ENCODE data around the gene TGFA.

TGFA gene

GRCh38 chr2:70456585-70457495 lies 96.8 kb downstream of the TGFA start:
- DNase-seq (ENCODE audit: low read depth): no peak
- H3K4me3 ChIP-seq (ENCODE audit: low read length): no peak overlapping the region
- TF ChIP-seq, protein P1, sequence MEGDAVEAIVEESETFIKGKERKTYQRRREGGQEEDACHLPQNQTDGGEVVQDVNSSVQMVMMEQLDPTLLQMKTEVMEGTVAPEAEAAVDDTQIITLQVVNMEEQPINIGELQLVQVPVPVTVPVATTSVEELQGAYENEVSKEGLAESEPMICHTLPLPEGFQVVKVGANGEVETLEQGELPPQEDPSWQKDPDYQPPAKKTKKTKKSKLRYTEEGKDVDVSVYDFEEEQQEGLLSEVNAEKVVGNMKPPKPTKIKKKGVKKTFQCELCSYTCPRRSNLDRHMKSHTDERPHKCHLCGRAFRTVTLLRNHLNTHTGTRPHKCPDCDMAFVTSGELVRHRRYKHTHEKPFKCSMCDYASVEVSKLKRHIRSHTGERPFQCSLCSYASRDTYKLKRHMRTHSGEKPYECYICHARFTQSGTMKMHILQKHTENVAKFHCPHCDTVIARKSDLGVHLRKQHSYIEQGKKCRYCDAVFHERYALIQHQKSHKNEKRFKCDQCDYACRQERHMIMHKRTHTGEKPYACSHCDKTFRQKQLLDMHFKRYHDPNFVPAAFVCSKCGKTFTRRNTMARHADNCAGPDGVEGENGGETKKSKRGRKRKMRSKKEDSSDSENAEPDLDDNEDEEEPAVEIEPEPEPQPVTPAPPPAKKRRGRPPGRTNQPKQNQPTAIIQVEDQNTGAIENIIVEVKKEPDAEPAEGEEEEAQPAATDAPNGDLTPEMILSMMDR (IDR thresholded peaks at IDR 0.05; ENCODE audit: insufficient read depth, low read depth, low read length, missing control alignments): no peak

DNA sequence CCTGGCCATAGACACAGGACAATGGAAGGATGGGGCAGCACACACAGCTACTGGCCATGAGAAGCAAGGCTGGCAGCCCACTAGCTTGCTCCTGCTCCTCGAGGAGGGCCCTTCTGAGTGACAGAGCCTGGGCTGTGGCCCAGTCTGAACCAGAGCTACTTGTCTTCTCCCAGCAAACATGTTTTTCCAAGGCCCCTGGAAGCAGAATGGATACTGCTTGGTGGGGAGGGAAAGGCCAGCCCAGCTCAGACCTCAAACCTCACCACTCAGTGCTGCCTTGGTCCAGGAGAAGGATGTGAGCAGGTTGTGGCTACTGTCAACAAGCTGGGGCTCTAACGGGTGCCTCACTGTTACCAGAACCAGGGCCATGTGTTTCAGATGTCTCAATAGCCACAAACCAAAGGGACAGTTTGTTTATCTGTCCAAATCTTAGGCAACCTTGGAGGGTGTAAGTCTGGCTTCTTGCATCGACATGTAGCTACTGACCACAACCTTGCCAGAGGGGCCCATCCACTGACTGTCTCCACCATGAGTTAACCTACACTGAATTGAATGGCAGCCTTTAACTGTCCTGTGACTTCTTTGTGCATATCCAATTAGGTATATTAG lies 98.6 kb downstream of the TGFA start:
- DNase-seq (ENCODE audit: low read depth): no peak
- no peak overlapping the region for H3K4me3 ChIP-seq (ENCODE audit: low read length)
- TF ChIP-seq, protein P1 (IDR thresholded peaks at IDR 0.05; ENCODE audit: insufficient read depth, low read depth, low read length, missing control alignments): no peak

GRCh38 chr2:70450641-70451250 lies 102.9 kb downstream of the TGFA start:
- no peak for DNase-seq (ENCODE audit: low read depth)
- TF ChIP-seq, protein P1 (IDR thresholded peaks at IDR 0.05; ENCODE audit: insufficient read depth, low read depth, low read length, missing control alignments): no peak
- H3K4me3 ChIP-seq (ENCODE audit: low read length): no peak overlapping the region

- no peak for DNase-seq (ENCODE audit: low read depth)
- TF ChIP-seq, protein P1 (IDR thresholded peaks at IDR 0.05; ENCODE audit: insufficient read depth, low read depth, low read length, missing control alignments): no peak
- no peak overlapping the region for H3K4me3 ChIP-seq (ENCODE audit: low read length)
These were observed 105.6 kb downstream of the TGFA start for GRCh38 chr2:70448041-70448440.

DNA sequence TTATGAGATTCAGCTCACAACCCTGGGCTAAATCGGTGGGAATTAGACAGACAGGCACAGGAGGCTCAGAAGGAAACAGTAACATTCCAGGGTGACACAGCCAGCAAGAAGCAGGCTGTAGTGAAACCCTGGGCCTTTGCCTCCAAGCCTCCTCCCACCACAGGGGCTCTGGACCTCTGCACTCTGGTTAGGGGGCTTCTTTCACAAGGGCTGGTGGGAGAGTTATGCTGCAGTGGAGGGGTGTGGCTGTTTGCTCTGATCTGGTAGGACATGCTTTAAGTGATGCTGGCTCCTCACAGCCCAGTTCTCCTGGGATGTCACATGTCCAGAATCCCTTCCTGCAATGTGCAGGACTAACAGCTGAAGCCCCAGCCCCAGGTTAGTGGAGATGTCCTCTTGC lies 109.9 kb downstream of the TGFA start:
- DNase-seq (ENCODE audit: low read depth): no peak
- H3K4me3 ChIP-seq (ENCODE audit: low read length): no peak overlapping the region
- TF ChIP-seq, protein P1 (IDR thresholded peaks at IDR 0.05; ENCODE audit: insufficient read depth, low read depth, low read length, missing control alignments): no peak

- no peak overlapping the region for H3K4me3 ChIP-seq (ENCODE audit: low read length)
- no peak for DNase-seq (ENCODE audit: low read depth)
- TF ChIP-seq, protein P1 (IDR thresholded peaks at IDR 0.05; ENCODE audit: insufficient read depth, low read depth, low read length, missing control alignments): no peak
These were observed 110.6 kb downstream of the TGFA start for GRCh38 chr2:70443078-70443465.
